GM12878 (cell line): Measurements from ENCODE around the gene HMX3. TPM values are rescaled to one million over a fixed set of nuclear protein-coding genes. Genes with fewer than 3 reads are reported as not detected.

ENCODE experiments used
- ATAC-seq: fragments of 200-7000 bp; cut with Tn5 transposase; 3 replicates; pipeline ENCODE4 v1.9.1; 2020; ENCODE audit warnings: mild to moderate bottlenecking, moderate library complexity
- BruUV-seq: library from RNA; stranded (reverse); fragments of 400-500 nt; replicated peaks from 2 replicates; lab custom pipeline; 2021; lab: Mats Ljungman, UMichigan
- CTCF ChIA-PET: fragments of 300-600 bp; sonication (Branson Sonifier 250); formaldehyde crosslinking; extraction: SDS; loops from one replicate; lab custom pipeline; 2021; ENCODE audit warnings: inconsistent platforms; lab: Yijun Ruan, JAX
- POLR2A ChIA-PET: fragments of 350-600 bp; formaldehyde crosslinking; extraction: SDS; loops from one replicate; lab custom pipeline; 2021; ENCODE audit warnings: inconsistent platforms; lab: Charles Lee
- RAD21 ChIA-PET: fragments of 300-600 bp; sonication (Branson Sonifier 250); formaldehyde crosslinking; loops from one replicate; lab custom pipeline; 2023; ENCODE audit warnings: antibody characterized with exemption; ENCODE audit not compliant: unreplicated experiment; lab: Charles Lee
- SMC1A ChIA-PET: fragments of 300-600 bp; sonication (Branson Sonifier 250); formaldehyde crosslinking; loops from one replicate; lab custom pipeline; 2023; ENCODE audit not compliant: unreplicated experiment, uncharacterized antibody; lab: Charles Lee
- DNase-seq: peaks from one replicate; pipeline ENCODE4 v3.0.0-alpha.2; 2011; ENCODE audit warnings: low read depth, low spot score
- FAIRE-seq: peaks from 3 replicates; lab custom pipeline; 2011; peaks lifted over from hg19 to GRCh38; lab: Jason Lieb, UNC
- H2AFZ ChIP-seq: 2 replicates; pipeline ENCODE4 v1.6.0; 2011; ENCODE audit warnings: low read depth, low read length, control low read depth; ENCODE audit not compliant: control insufficient read depth
- H3K27ac ChIP-seq: 2 replicates; pipeline ENCODE4 v1.5.1; 2011; ENCODE audit warnings: control low read depth; ENCODE audit not compliant: control insufficient read depth, insufficient read depth
- H3K27me3 ChIP-seq, 2 experiments: replicated peaks in 1 of 2; 2 replicates each; pipeline versions ENCODE4 v1.6.0 to v1.6.1; 2011; ENCODE audit warnings: low read length in 1 of 2; ENCODE audit not compliant: control insufficient read depth in 2 of 2, insufficient read depth in 2 of 2
- H3K36me3 ChIP-seq, 2 experiments: 2 replicates each; pipeline ENCODE4 v1.5.1; 2011; ENCODE audit warnings: low read length in 1 of 2; ENCODE audit not compliant: control insufficient read depth in 2 of 2, insufficient read depth in 2 of 2
- H3K4me1 ChIP-seq: 2 replicates; pipeline ENCODE4 v1.6.1; 2011; ENCODE audit warnings: mild to moderate bottlenecking, low read length, moderate library complexity, mixed read lengths; ENCODE audit not compliant: control insufficient read depth, insufficient read depth
- H3K4me2 ChIP-seq: 2 replicates; pipeline ENCODE4 v1.6.0; 2011; ENCODE audit warnings: control low read depth; ENCODE audit not compliant: control insufficient read depth, insufficient read depth
- H3K4me3 ChIP-seq: fragments of 200-600 bp; sonication (generic); 2 replicates; pipeline ENCODE4 v1.5.1; 2016
- H3K79me2 ChIP-seq: 2 replicates; pipeline ENCODE4 v1.6.0; 2011; ENCODE audit warnings: low read length; ENCODE audit not compliant: control insufficient read depth, insufficient read depth
- H3K9ac ChIP-seq: 2 replicates; pipeline ENCODE4 v1.8.0; 2011; ENCODE audit warnings: low read length, control low read depth, mixed read lengths; ENCODE audit not compliant: control insufficient read depth, insufficient read depth
- H3K9me3 ChIP-seq: replicated peaks from 3 replicates; pipeline ENCODE4 v1.5.1; 2011; ENCODE audit warnings: mild to moderate bottlenecking, low read length; ENCODE audit not compliant: control insufficient read depth, insufficient read depth
- H4K20me1 ChIP-seq: 2 replicates; pipeline ENCODE4 v1.6.0; 2011; ENCODE audit not compliant: control insufficient read depth, insufficient read depth
- EGR1 ChIP-seq, 2 experiments: IDR thresholded peaks; 1 replicate in 1 of 2; 2 replicates in 1 of 2; pipeline ENCODE4 v1.6.1; 2011 to 2012; ENCODE audit warnings: low read depth in 2 of 2, low read length in 2 of 2, borderline replicate concordance in 1 of 2, mild to moderate bottlenecking in 1 of 2, moderate library complexity in 1 of 2
- KDM1A ChIP-seq: fragments of 200-600 bp; sonication (generic); IDR thresholded peaks from 2 replicates; pipeline ENCODE4 v1.6.1; 2016; ENCODE audit warnings: borderline replicate concordance
- MXI1 ChIP-seq: fragments of 150-350 bp; IDR thresholded peaks from 2 replicates; pipeline ENCODE4 v1.6.1; 2011; ENCODE audit warnings: low read depth, mild to moderate bottlenecking, inconsistent platforms, low read length, improper control_type of control experiment
- NFYB ChIP-seq: IDR thresholded peaks from 2 replicates; pipeline ENCODE4 v1.6.1; 2011; ENCODE audit warnings: low read depth, mild to moderate bottlenecking, low read length, improper control_type of control experiment, moderate library complexity; ENCODE audit not compliant: insufficient read depth
- SP1 ChIP-seq: IDR thresholded peaks from one replicate; pipeline ENCODE4 v1.6.1; 2011; ENCODE audit warnings: low read depth, low read length
- TARDBP ChIP-seq: IDR thresholded peaks from 2 replicates; pipeline ENCODE4 v1.6.1; 2016; ENCODE audit warnings: borderline replicate concordance
- ZNF622 ChIP-seq: fragments of 450-650 bp; IDR thresholded peaks from 2 replicates; pipeline ENCODE4 v1.6.1; 2017; ENCODE audit warnings: mild to moderate bottlenecking, inconsistent platforms
- WGBS: methylation state at CpG from one replicate; pipeline ENCODE4 v1.1.6; 2016; ENCODE audit warnings: low lambda C conversion rate; ENCODE audit not compliant: insufficient replicate concordance, insufficient coverage; ENCODE audit errors: missing lambda C conversion rate; 5-methylcytosine and 5-hydroxymethylcytosine counted together
- in situ Hi-C: fragments of 300-500 bp; cut with MboI; formaldehyde crosslinking; loops from 9 replicates; pipeline ENCODE4 v1.14.3; 2018; ENCODE audit warnings: mixed read lengths
- intact Hi-C: fragments of 100-400 bp; cut with micrococcal nuclease; formaldehyde crosslinking; loops from one replicate; pipeline ENCODE4 v1.14.2; 2022; ENCODE audit not compliant: unreplicated experiment
- polyA plus RNA-seq, 11 experiments: library from polyadenylated mRNA; depleted of rRNA in 4 of 11; unstranded in 6 of 11; stranded (reverse) in 5 of 11; fragments of >200 nt; fragmentation: Nextera tagmentation in 4 of 11; fragmentation: Illumina TruSeq in 1 of 11; extraction: Ambion mirVana in 4 of 11; extraction: Trizol in 1 of 11; gene quantifications; 1 replicate in 1 of 11; 2 replicates in 10 of 11; pipeline versions ENCODE4 v1.2.1 to v1.2.3, GENCODE V29; 2011 to 2016; ENCODE audit warnings: inconsistent platforms in 2 of 11, missing spikeins in 2 of 11, low read depth in 1 of 11
- total RNA-seq, 4 experiments: library from RNA; depleted of rRNA in 3 of 4; stranded (reverse); fragments of >200 nt in 3 of 4; fragmentation: Illumina TruSeq in 1 of 4; extraction: Trizol in 1 of 4; gene quantifications; 2 replicates each; pipeline versions ENCODE4 v1.2.1 to v1.2.3, GENCODE V29; 2013 to 2021
- TF ChIP-seq, protein P1 (sequence below): fragments of 450-650 bp; formaldehyde crosslinking; IDR thresholded peaks from 2 replicates; pipeline ENCODE4 v1.4.0; 2022; ENCODE audit warnings: mild to moderate bottlenecking, moderate library complexity

HMX3 gene
- total and polyA plus RNA-seq, 10 of the 15 experiments (the other 5 are each of a cell fraction or from before 2014, with no cell fraction given), result 0.63 to 60.5 (median 15.3) TPM; not detected in 2

DNA sequence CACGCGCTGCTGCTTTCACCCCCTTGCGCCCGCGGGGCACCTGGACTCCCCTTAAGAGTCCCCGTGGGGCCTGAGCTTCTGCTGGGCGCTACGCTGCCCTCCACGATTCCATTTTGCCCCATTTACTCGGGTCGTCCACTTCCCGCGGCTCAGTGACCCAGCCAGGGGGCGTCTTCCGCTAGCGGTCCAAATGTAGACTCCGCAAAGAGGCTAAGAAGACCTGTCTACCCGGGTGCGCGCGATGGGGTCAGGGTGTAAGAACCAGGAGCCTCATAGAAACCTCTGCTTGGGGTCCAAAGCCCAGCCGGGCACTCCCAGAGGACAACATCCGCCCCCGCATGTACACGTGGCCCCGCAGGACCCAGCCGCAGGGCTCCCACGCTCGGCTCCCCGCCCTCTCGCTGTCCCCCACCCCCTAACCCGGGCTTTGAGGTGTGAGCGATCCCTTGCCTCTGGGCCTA lies 7.0 kb downstream of the HMX3 start:
- WGBS, result 47% methylated on average over 33 of the region's 33 CpGs
- H4K20me1 ChIP-seq, result no peaks in the 10 kb centered on the region
- no peaks in the 10 kb centered on the region for H3K36me3 ChIP-seq
- H3K4me2 ChIP-seq, result no peak overlapping the region
- peaks cover 13% of the 10 kb centered on the region for H3K79me2 ChIP-seq
- H2AFZ ChIP-seq, result no peak overlapping the region
- peaks cover 1% of the 10 kb centered on the region; the same call in 2 of the 3 replicates for H3K9me3 ChIP-seq
- BruUV-seq, result no TSS peak
- no peak overlapping the region for H3K27ac ChIP-seq
- SMC1A ChIA-PET, result no interaction called here
- peaks cover 4% of the 10 kb centered on the region; the same call in 1 of the 2 replicates for H3K4me1 ChIP-seq
- in situ Hi-C loops, result no loop called here
- no peak for DNase-seq
- no peak overlapping the region for H3K4me3 ChIP-seq
- RAD21 ChIA-PET, result no interaction called here
- no peak overlapping the region for H3K9ac ChIP-seq
- CTCF ChIA-PET, result no interaction called here
- no peak for ATAC-seq
- intact Hi-C loops, result no loop called here
- peaks cover 34 to 37% of the 10 kb centered on the region in 2 experiments for H3K27me3 ChIP-seq
- TF ChIP-seq ZNF622 (no peak), EGR1 (IDR thresholded peaks at IDR 0.05; ENCODE audit: borderline replicate concordance in 1 of 2, low read depth in 2 of 2, low read length in 2 of 2) (peak in 1 of 2 experiments; percentile 65; a peak in 1 of 3 replicates)
- FAIRE-seq, result no peak
- POLR2A ChIA-PET, result no interaction called here

DNA sequence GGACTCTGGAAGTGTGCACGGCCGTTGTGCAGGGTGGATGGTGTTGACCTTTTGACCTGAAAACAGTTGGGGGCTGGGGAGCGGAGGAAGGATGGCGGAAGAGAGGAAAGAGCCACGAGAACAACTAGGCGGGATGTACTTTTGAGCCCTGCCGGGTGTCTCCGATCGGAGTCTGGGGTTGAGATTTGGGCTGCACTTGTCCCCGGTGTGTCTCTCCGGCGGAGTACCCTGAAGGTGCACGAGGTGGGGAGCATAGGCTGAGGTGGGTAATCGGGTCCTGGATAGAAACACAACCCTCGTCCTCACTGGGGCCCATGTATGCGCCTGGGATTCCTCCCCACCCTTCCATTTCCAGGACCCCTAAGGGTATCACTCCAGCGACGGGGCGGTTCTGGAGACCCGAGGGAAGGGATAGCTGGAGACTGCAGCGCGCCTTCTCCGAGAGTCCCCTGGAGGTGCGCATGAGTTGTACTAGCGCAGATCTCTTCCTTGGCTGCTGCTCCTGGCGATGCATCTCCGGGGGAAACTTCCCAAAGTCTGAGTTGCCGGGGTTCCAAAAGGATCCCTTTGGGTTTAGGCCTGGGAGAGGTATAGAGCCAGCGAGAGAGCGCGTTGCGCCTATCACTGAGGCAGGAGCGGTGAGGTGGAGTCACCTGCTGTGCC lies 7.5 kb downstream of the HMX3 start:
- ChIA-PET POLR2A (no interaction called here), CTCF (interaction anchor here (1.0 kb wide), 1 partner anchor 9 kb away, joined by 3 read pairs; no protein-coding TSS in a partner anchor), SMC1A (no interaction called here), RAD21 (no interaction called here)
- no peak for ATAC-seq
- no peak overlapping the region for H3K4me3 ChIP-seq
- TF ChIP-seq TARDBP (no peak), NFYB (no peak), KDM1A (no peak), MXI1 (no peak), SP1 (no peak)
- TF ChIP-seq, protein P1, sequence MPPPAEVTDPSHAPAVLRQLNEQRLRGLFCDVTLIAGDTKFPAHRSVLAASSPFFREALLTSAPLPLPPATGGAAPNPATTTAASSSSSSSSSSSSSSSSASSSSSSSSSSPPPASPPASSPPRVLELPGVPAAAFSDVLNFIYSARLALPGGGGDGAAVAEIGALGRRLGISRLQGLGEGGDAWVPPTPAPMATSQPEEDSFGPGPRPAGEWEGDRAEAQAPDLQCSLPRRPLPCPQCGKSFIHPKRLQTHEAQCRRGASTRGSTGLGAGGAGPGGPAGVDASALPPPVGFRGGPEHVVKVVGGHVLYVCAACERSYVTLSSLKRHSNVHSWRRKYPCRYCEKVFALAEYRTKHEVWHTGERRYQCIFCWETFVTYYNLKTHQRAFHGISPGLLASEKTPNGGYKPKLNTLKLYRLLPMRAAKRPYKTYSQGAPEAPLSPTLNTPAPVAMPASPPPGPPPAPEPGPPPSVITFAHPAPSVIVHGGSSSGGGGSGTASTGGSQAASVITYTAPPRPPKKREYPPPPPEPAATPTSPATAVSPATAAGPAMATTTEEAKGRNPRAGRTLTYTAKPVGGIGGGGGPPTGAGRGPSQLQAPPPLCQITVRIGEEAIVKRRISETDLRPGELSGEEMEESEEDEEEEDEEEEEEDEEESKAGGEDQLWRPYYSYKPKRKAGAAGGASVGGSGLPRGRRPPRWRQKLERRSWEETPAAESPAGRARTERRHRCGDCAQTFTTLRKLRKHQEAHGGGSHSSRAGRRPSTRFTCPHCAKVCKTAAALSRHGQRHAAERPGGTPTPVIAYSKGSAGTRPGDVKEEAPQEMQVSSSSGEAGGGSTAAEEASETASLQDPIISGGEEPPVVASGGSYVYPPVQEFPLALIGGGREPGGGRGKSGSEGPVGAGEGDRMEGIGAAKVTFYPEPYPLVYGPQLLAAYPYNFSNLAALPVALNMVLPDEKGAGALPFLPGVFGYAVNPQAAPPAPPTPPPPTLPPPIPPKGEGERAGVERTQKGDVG (CRISPR knock-in tag), result no peak
- H3K9me3 ChIP-seq, result peaks cover 1% of the 10 kb centered on the region; the same call in 2 of the 3 replicates
- peaks cover 35 to 37% of the 10 kb centered on the region in 2 experiments for H3K27me3 ChIP-seq
- no peak overlapping the region for H3K27ac ChIP-seq
- H4K20me1 ChIP-seq, result no peaks in the 10 kb centered on the region
- H3K9ac ChIP-seq, result no peak overlapping the region
- intact Hi-C loops (no loop called here), in situ Hi-C loops (no loop called here)
- FAIRE-seq, result no peak
- H2AFZ ChIP-seq, result no peak overlapping the region
- 35% methylated on average over 28 of the region's 33 CpGs for WGBS
- H3K4me2 ChIP-seq, result no peak overlapping the region
- H3K36me3 ChIP-seq, result no peaks in the 10 kb centered on the region
- BruUV-seq, result no TSS peak
- H3K79me2 ChIP-seq, result peaks cover 13% of the 10 kb centered on the region
- DNase-seq, result no peak
- peaks cover 4% of the 10 kb centered on the region; the same call in 1 of the 2 replicates for H3K4me1 ChIP-seq
